Measurements from ENCODE around the gene SNRPA1.
A peak's percentile ranks its signal among the peaks of the same experiment; 100 is the strongest.

Gene SNRPA1

GRCh38 chr15:101255615-101256241 is 39.3 kb downstream of the SNRPA1 start:
- no peak for DNase-seq

GRCh38 chr15:101255051-101255395 is 40.0 kb downstream of the SNRPA1 start:
- DNase-seq: no peak

GRCh38 chr15:101254157-101255050 is 40.6 kb downstream of the SNRPA1 start:
- DNase-seq: no peak

- DNase-seq: no peak
Observed at GRCh38 chr15:101252836-101253235, 42.2 kb downstream of the SNRPA1 start.

- peak; percentile 97 for DNase-seq
Observed at GRCh38 chr15:101251830-101252820, 42.9 kb downstream of the SNRPA1 start, which contains the start of gene CHSY1. TSS of gene CHSY1 (minus strand) at chr15:101252048. CDS start at chr15:101251456, 592 bp downstream.

GRCh38 chr15:101250873-101251829 is 43.9 kb downstream of the SNRPA1 start:
- DNase-seq: peak; percentile 43

- peak; percentile 42 for DNase-seq
Observed at GRCh38 chr15:101250341-101250831, 44.7 kb downstream of the SNRPA1 start.

- no peak for DNase-seq
Observed at GRCh38 chr15:101248274-101248673, 46.8 kb downstream of the SNRPA1 start.

GRCh38 chr15:101246824-101247745 is 48.0 kb downstream of the SNRPA1 start:
- DNase-seq: no peak

- DNase-seq: no peak
Observed at GRCh38 chr15:101246391-101246790, 48.7 kb downstream of the SNRPA1 start.

GRCh38 chr15:101244889-101245668 is 50.0 kb downstream of the SNRPA1 start:
- no peak for DNase-seq

- no peak for DNase-seq
Observed at GRCh38 chr15:101244036-101244781, 50.8 kb downstream of the SNRPA1 start.

GRCh38 chr15:101243420-101243819 is 51.6 kb downstream of the SNRPA1 start:
- DNase-seq: no peak

- DNase-seq: no peak
Observed at GRCh38 chr15:101242999-101243336, 52.1 kb downstream of the SNRPA1 start.

GRCh38 chr15:101242160-101242998 is 52.7 kb downstream of the SNRPA1 start:
- peak; percentile 74 for DNase-seq

- no peak for DNase-seq
Observed at GRCh38 chr15:101240358-101240757, 54.7 kb downstream of the SNRPA1 start.

GRCh38 chr15:101239724-101240136 is 55.3 kb downstream of the SNRPA1 start:
- DNase-seq: no peak

GRCh38 chr15:101237251-101237650 is 57.8 kb downstream of the SNRPA1 start:
- DNase-seq: no peak

Data from RPMI8226 (cell line).